SU-DHL-6 (cell line): ENCODE measurements around the gene NEK10.

ENCODE experiments used
- EZH2phosphoT487 ChIP-seq: fragments of 200-600 bp; sonication (generic), shearing (Covaris generic); conservative IDR thresholded peaks from 2 replicates; pipeline ENCODE4 v1.6.1; 2018; ENCODE audit warnings: mild to moderate bottlenecking, antibody characterized with exemption, low read length, moderate library complexity, mixed read lengths
- TF ChIP-seq, protein P1 (sequence below): fragments of 200-600 bp; sonication (generic); IDR thresholded peaks from one replicate; pipeline ENCODE4 v1.5.1; 2017; ENCODE audit warnings: antibody characterized with exemption, mild to moderate bottlenecking, low read length, moderate library complexity; ENCODE audit not compliant: insufficient read depth, poor library complexity, severe bottlenecking

DNA sequence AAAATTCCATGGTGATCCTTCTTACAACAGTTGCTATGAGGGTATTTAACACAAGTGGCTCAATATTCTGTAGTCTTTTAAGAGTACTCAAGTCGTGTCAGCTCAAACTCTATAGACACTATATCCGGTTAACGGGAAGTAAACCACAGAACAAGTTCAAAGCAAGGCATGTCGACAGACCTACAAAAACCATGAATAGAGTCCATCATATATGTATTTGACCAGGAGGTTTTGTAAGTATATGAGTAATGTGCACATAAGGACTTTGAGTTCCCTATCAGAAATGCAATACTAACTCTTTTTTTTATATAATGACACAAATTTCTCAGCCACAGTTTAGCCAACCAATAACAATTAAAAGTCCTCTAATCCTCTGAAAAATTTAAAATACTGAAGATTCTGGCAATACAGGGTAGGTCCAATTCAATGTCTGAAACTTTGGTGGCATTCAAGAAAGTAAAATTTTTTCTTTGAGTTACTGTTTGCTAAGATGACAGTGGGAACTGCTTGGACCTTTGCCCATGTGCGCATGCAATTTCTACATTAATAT is 93.7 kb downstream of the NEK10 start:
- TF ChIP-seq, protein P1, sequence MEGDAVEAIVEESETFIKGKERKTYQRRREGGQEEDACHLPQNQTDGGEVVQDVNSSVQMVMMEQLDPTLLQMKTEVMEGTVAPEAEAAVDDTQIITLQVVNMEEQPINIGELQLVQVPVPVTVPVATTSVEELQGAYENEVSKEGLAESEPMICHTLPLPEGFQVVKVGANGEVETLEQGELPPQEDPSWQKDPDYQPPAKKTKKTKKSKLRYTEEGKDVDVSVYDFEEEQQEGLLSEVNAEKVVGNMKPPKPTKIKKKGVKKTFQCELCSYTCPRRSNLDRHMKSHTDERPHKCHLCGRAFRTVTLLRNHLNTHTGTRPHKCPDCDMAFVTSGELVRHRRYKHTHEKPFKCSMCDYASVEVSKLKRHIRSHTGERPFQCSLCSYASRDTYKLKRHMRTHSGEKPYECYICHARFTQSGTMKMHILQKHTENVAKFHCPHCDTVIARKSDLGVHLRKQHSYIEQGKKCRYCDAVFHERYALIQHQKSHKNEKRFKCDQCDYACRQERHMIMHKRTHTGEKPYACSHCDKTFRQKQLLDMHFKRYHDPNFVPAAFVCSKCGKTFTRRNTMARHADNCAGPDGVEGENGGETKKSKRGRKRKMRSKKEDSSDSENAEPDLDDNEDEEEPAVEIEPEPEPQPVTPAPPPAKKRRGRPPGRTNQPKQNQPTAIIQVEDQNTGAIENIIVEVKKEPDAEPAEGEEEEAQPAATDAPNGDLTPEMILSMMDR: no peak
- no peak for TF ChIP-seq EZH2phosphoT487
